ENCODE results near the gene IGFL2.
A peak's percentile ranks its signal among the peaks of the same experiment; 100 is the strongest.
"Not testable (repeated sequence)": the region's sequence is repeated elsewhere in the genome, so short reads cannot be mapped to it uniquely, and the experiment has no call there.

Gene IGFL2

GRCh38 chr19:46189971-46190888, 42.2 kb downstream of the IGFL2 start:
- Histone ChIP-seq H3K9ac (ENCODE audit: low read length) (no peak overlapping the region), H4K12ac (ENCODE audit: low read depth, low read length) (no peak overlapping the region), H3K14ac (ENCODE audit: low read length) (no peak overlapping the region), H4K8ac (ENCODE audit: low read depth, low read length) (no peak overlapping the region), H3K27me3 (ENCODE audit: insufficient read depth, low read length) (no peaks in the 10 kb centered on the region), H3K79me1 (ENCODE audit: low read length) (peaks cover 9% of the 10 kb centered on the region), H3K4ac (ENCODE audit: low read depth, low read length) (no peak overlapping the region), H3K4me2 (ENCODE audit: low read length) (no peak overlapping the region), H2BK12ac (ENCODE audit: low read length) (no peak overlapping the region), H3K18ac (ENCODE audit: low read length) (no peak overlapping the region), H2AK5ac (ENCODE audit: low read length) (no peak overlapping the region), H3K23ac (ENCODE audit: low read length) (no peak overlapping the region), H3K79me2 (ENCODE audit: control insufficient read depth, insufficient read depth, low read length, poor library complexity) (no peaks in the 10 kb centered on the region), H3K27ac (ENCODE audit: low read depth, low read length) (no peak overlapping the region), H2AFZ (ENCODE audit: insufficient read depth, low read length, poor library complexity) (no peak overlapping the region), H3K36me3 (ENCODE audit: control insufficient read depth in 1 of 2, insufficient read depth in 2 of 2, low read length in 2 of 2) (no peaks in the 10 kb centered on the region), H4K91ac (ENCODE audit: low read depth, low read length) (peak overlapping the region; percentile 42), H2BK5ac (ENCODE audit: low read depth, low read length, poor library complexity) (no peak overlapping the region), H2BK120ac (ENCODE audit: insufficient read depth, low read length, poor library complexity) (no peak overlapping the region), H3K4me3 (ENCODE audit: low read depth, low read length) (no peak overlapping the region), H3K4me1 (ENCODE audit: control insufficient read depth in 1 of 2, insufficient read depth in 2 of 2, low read length in 2 of 2) (peaks cover 10% of the 10 kb centered on the region in 2 experiments), H3K9me3 (ENCODE audit: insufficient read depth, low read depth, low read length) (no peaks in the 10 kb centered on the region)
- WGBS (ENCODE audit: extremely low coverage, insufficient coverage, insufficient read length), result no CpG with 5 or more reads among the region's 8 CpGs
- no peak for DNase-seq

GRCh38 chr19:46191356-46191755, 43.3 kb downstream of the IGFL2 start:
- Histone ChIP-seq H3K18ac (ENCODE audit: low read length) (no peak overlapping the region), H4K8ac (ENCODE audit: low read depth, low read length) (no peak overlapping the region), H2AFZ (ENCODE audit: insufficient read depth, low read length, poor library complexity) (no peak overlapping the region), H3K27me3 (ENCODE audit: insufficient read depth, low read length) (no peaks in the 10 kb centered on the region), H3K79me1 (ENCODE audit: low read length) (peaks cover 3% of the 10 kb centered on the region), H2AK5ac (ENCODE audit: low read length) (no peak overlapping the region), H3K14ac (ENCODE audit: low read length) (no peak overlapping the region), H2BK12ac (ENCODE audit: low read length) (peak overlapping the region; percentile 2), H3K4me1 (ENCODE audit: control insufficient read depth in 1 of 2, insufficient read depth in 2 of 2, low read length in 2 of 2) (peaks cover 7 to 8% of the 10 kb centered on the region in 2 experiments), H4K91ac (ENCODE audit: low read depth, low read length) (no peak overlapping the region), H3K27ac (ENCODE audit: low read depth, low read length) (no peak overlapping the region), H3K9me3 (ENCODE audit: insufficient read depth, low read depth, low read length) (no peaks in the 10 kb centered on the region), H3K36me3 (ENCODE audit: control insufficient read depth in 1 of 2, insufficient read depth in 2 of 2, low read length in 2 of 2) (no peaks in the 10 kb centered on the region), H2BK120ac (ENCODE audit: insufficient read depth, low read length, poor library complexity) (no peak overlapping the region), H3K79me2 (ENCODE audit: control insufficient read depth, insufficient read depth, low read length, poor library complexity) (no peaks in the 10 kb centered on the region), H3K4ac (ENCODE audit: low read depth, low read length) (no peak overlapping the region), H3K23ac (ENCODE audit: low read length) (no peak overlapping the region), H3K9ac (ENCODE audit: low read length) (no peak overlapping the region), H2BK5ac (ENCODE audit: low read depth, low read length, poor library complexity) (no peak overlapping the region), H4K12ac (ENCODE audit: low read depth, low read length) (no peak overlapping the region), H3K4me3 (ENCODE audit: low read depth, low read length) (no peak overlapping the region), H3K4me2 (ENCODE audit: low read length) (no peak overlapping the region)
- WGBS (ENCODE audit: extremely low coverage, insufficient coverage, insufficient read length), result no CpG with 5 or more reads among the region's 4 CpGs
- DNase-seq, result peak in 1 of 2 donors; percentile 55

GRCh38 chr19:46191972-46192371, 43.9 kb downstream of the IGFL2 start:
- Histone ChIP-seq H3K23ac (ENCODE audit: low read length) (no peak overlapping the region), H3K36me3 (ENCODE audit: control insufficient read depth in 1 of 2, insufficient read depth in 2 of 2, low read length in 2 of 2) (no peaks in the 10 kb centered on the region), H3K79me1 (ENCODE audit: low read length) (peaks cover 3% of the 10 kb centered on the region), H3K4me2 (ENCODE audit: low read length) (no peak overlapping the region), H2BK12ac (ENCODE audit: low read length) (peak overlapping the region; percentile 90), H2AK5ac (ENCODE audit: low read length) (peak overlapping the region; percentile 55), H3K9me3 (ENCODE audit: insufficient read depth, low read depth, low read length) (no peaks in the 10 kb centered on the region), H3K4ac (ENCODE audit: low read depth, low read length) (no peak overlapping the region), H3K14ac (ENCODE audit: low read length) (peak overlapping the region; percentile 47), H3K4me3 (ENCODE audit: low read depth, low read length) (no peak overlapping the region), H4K8ac (ENCODE audit: low read depth, low read length) (no peak overlapping the region), H3K27ac (ENCODE audit: low read depth, low read length) (no peak overlapping the region), H3K79me2 (ENCODE audit: control insufficient read depth, insufficient read depth, low read length, poor library complexity) (no peaks in the 10 kb centered on the region), H3K27me3 (ENCODE audit: insufficient read depth, low read length) (no peaks in the 10 kb centered on the region), H3K4me1 (ENCODE audit: control insufficient read depth in 1 of 2, insufficient read depth in 2 of 2, low read length in 2 of 2) (peaks cover 4 to 7% of the 10 kb centered on the region in 2 experiments), H3K18ac (ENCODE audit: low read length) (no peak overlapping the region), H2BK5ac (ENCODE audit: low read depth, low read length, poor library complexity) (peak overlapping the region; percentile 43), H4K91ac (ENCODE audit: low read depth, low read length) (peak overlapping the region; percentile 57), H2AFZ (ENCODE audit: insufficient read depth, low read length, poor library complexity) (no peak overlapping the region), H3K9ac (ENCODE audit: low read length) (no peak overlapping the region), H2BK120ac (ENCODE audit: insufficient read depth, low read length, poor library complexity) (peak overlapping the region; percentile 68), H4K12ac (ENCODE audit: low read depth, low read length) (no peak overlapping the region)
- no CpG with 5 or more reads among the region's 3 CpGs for WGBS (ENCODE audit: extremely low coverage, insufficient coverage, insufficient read length)
- DNase-seq, result no peak

GRCh38 chr19:46192626-46192991, 44.6 kb downstream of the IGFL2 start:
- H3K9me3 ChIP-seq (ENCODE audit: insufficient read depth, low read depth, low read length); H2AFZ ChIP-seq (ENCODE audit: insufficient read depth, low read length, poor library complexity); H4K12ac ChIP-seq (ENCODE audit: low read depth, low read length); H2AK5ac ChIP-seq (ENCODE audit: low read length); H3K9ac ChIP-seq (ENCODE audit: low read length); H3K36me3 ChIP-seq (ENCODE audit: control insufficient read depth in 1 of 2, insufficient read depth in 2 of 2, low read length in 2 of 2); H3K79me1 ChIP-seq (ENCODE audit: low read length); H2BK5ac ChIP-seq (ENCODE audit: low read depth, low read length, poor library complexity); H2BK120ac ChIP-seq (ENCODE audit: insufficient read depth, low read length, poor library complexity); H3K4me1 ChIP-seq (ENCODE audit: control insufficient read depth in 1 of 2, insufficient read depth in 2 of 2, low read length in 2 of 2); H3K79me2 ChIP-seq (ENCODE audit: control insufficient read depth, insufficient read depth, low read length, poor library complexity); H3K14ac ChIP-seq (ENCODE audit: low read length); H3K4me3 ChIP-seq (ENCODE audit: low read depth, low read length); H3K18ac ChIP-seq (ENCODE audit: low read length); H3K4ac ChIP-seq (ENCODE audit: low read depth, low read length); H3K27me3 ChIP-seq (ENCODE audit: insufficient read depth, low read length); H2BK12ac ChIP-seq (ENCODE audit: low read length); H4K8ac ChIP-seq (ENCODE audit: low read depth, low read length); H3K23ac ChIP-seq (ENCODE audit: low read length); H4K91ac ChIP-seq (ENCODE audit: low read depth, low read length); H3K4me2 ChIP-seq (ENCODE audit: low read length): not testable (repeated sequence)
- peak overlapping the region; percentile 31 for H3K27ac ChIP-seq (ENCODE audit: low read depth, low read length)
- DNase-seq, result peak in 1 of 2 donors; percentile 60
- WGBS (ENCODE audit: extremely low coverage, insufficient coverage, insufficient read length), result no CpG with 5 or more reads among the region's 5 CpGs
